ENCODE measurements around the gene YWHAE.

- TF ChIP-seq CTCF (IDR thresholded peaks at IDR 0.05) (no peak), POLR2A (IDR thresholded peaks at IDR 0.05) (no peak), POLR2AphosphoS5 (IDR thresholded peaks at IDR 0.05) (no peak)
Observed at GRCh38 chr17:1385861-1386260, 14.2 kb downstream of the YWHAE start.
